ENCODE data around the gene LAMA1. TPM values are rescaled to one million over a fixed set of nuclear protein-coding genes. Genes with fewer than 3 reads are reported as not detected.

Gene LAMA1
- total RNA-seq, 1 experiment from 2014 or later = 11.3 TPM

- H3K4me3 Mint-ChIP-seq (ENCODE audit: unreplicated experiment) = no peak overlapping the region
- no peaks in the 10 kb centered on the region for H3K36me3 Mint-ChIP-seq (ENCODE audit: insufficient read depth, unreplicated experiment)
- no peaks in the 10 kb centered on the region for H3K9me3 Mint-ChIP-seq (ENCODE audit: unreplicated experiment)
- DNase-seq (ENCODE audit: unreplicated experiment) = no peak
- no TSS peak for BruUV-seq (replicated peaks)
- ChIA-PET CTCF (interaction anchor here (0.5 to 1.1 kb wide), 3 partner anchors 10 to 381 kb away, joined by 3 to 5 read pairs (median 3); no protein-coding TSS in a partner anchor), POLR2A (interaction anchor here (0.6 kb wide), 1 partner anchor 11 kb away, joined by 4 read pairs; no protein-coding TSS in a partner anchor)
- H3K4me1 Mint-ChIP-seq (ENCODE audit: insufficient read depth, unreplicated experiment) = no peaks in the 10 kb centered on the region
- intact Hi-C loops (cut with micrococcal nuclease) = no loop called here
- H3K27ac Mint-ChIP-seq (ENCODE audit: low read depth, unreplicated experiment) = no peak overlapping the region
- TF ChIP-seq CTCF (IDR thresholded peaks at IDR 0.05; ENCODE audit: unreplicated experiment) = no peak
- no peaks in the 10 kb centered on the region for H3K27me3 Mint-ChIP-seq (ENCODE audit: insufficient read depth, unreplicated experiment)
These were observed 4.8 kb upstream of the LAMA1 start for GRCh38 chr18:7122376-7122775.

- Mint-ChIP-seq H3K27ac (ENCODE audit: low read depth, unreplicated experiment) (no peak overlapping the region), H3K4me3 (ENCODE audit: unreplicated experiment) (peak overlapping the region; percentile 76), H3K4me1 (ENCODE audit: insufficient read depth, unreplicated experiment) (peaks cover 11% of the 10 kb centered on the region), H3K36me3 (ENCODE audit: insufficient read depth, unreplicated experiment) (no peaks in the 10 kb centered on the region), H3K9me3 (ENCODE audit: unreplicated experiment) (no peaks in the 10 kb centered on the region), H3K27me3 (ENCODE audit: insufficient read depth, unreplicated experiment) (peaks cover 16% of the 10 kb centered on the region)
- no peak for DNase-seq (ENCODE audit: unreplicated experiment)
- ChIA-PET POLR2A (no interaction called here), CTCF (no interaction called here)
- intact Hi-C loops (cut with micrococcal nuclease) = no loop called here
- no TSS peak for BruUV-seq (replicated peaks)
- no peak for TF ChIP-seq CTCF (IDR thresholded peaks at IDR 0.05; ENCODE audit: unreplicated experiment)
These were observed 706 bp downstream of the LAMA1 start for GRCh38 chr18:7116792-7117389.

- TF ChIP-seq CTCF (IDR thresholded peaks at IDR 0.05; ENCODE audit: unreplicated experiment) = no peak
- BruUV-seq (replicated peaks) = no TSS peak
- Mint-ChIP-seq H3K9me3 (ENCODE audit: unreplicated experiment) (no peaks in the 10 kb centered on the region), H3K4me1 (ENCODE audit: insufficient read depth, unreplicated experiment) (peaks cover 11% of the 10 kb centered on the region), H3K36me3 (ENCODE audit: insufficient read depth, unreplicated experiment) (no peaks in the 10 kb centered on the region), H3K27ac (ENCODE audit: low read depth, unreplicated experiment) (no peak overlapping the region), H3K4me3 (ENCODE audit: unreplicated experiment) (peak overlapping the region; percentile 76), H3K27me3 (ENCODE audit: insufficient read depth, unreplicated experiment) (peaks cover 16% of the 10 kb centered on the region)
- intact Hi-C loops (cut with micrococcal nuclease) = no loop called here
- ChIA-PET CTCF (interaction anchor here (0.6 kb wide), 1 partner anchor 85 kb away, joined by 3 read pairs; no protein-coding TSS in a partner anchor), POLR2A (no interaction called here)
- DNase-seq (ENCODE audit: unreplicated experiment) = no peak
These were observed 1.4 kb downstream of the LAMA1 start for GRCh38 chr18:7116001-7116730.

- no peak for TF ChIP-seq CTCF (IDR thresholded peaks at IDR 0.05; ENCODE audit: unreplicated experiment)
- H3K4me1 Mint-ChIP-seq (ENCODE audit: insufficient read depth, unreplicated experiment) = peaks cover 11% of the 10 kb centered on the region
- no peaks in the 10 kb centered on the region for H3K36me3 Mint-ChIP-seq (ENCODE audit: insufficient read depth, unreplicated experiment)
- intact Hi-C loops (cut with micrococcal nuclease) = no loop called here
- ChIA-PET CTCF (no interaction called here), POLR2A (interaction anchor here (1.0 kb wide), 1 partner anchor 48 kb away, joined by 3 read pairs; no protein-coding TSS in a partner anchor)
- no peak overlapping the region for H3K4me3 Mint-ChIP-seq (ENCODE audit: unreplicated experiment)
- H3K27ac Mint-ChIP-seq (ENCODE audit: low read depth, unreplicated experiment) = no peak overlapping the region
- BruUV-seq (replicated peaks) = no TSS peak
- peaks cover 16% of the 10 kb centered on the region for H3K27me3 Mint-ChIP-seq (ENCODE audit: insufficient read depth, unreplicated experiment)
- H3K9me3 Mint-ChIP-seq (ENCODE audit: unreplicated experiment) = no peaks in the 10 kb centered on the region
- DNase-seq (ENCODE audit: unreplicated experiment) = no peak
These were observed 4.7 kb downstream of the LAMA1 start for GRCh38 chr18:7112936-7113335.
